Progenitor cell of endocrine pancreas (in vitro differentiated cells): Measurements from ENCODE around the gene TMEM88. TPM values are rescaled to one million over a fixed set of nuclear protein-coding genes. Genes with fewer than 3 reads are reported as not detected.

ENCODE experiments used
- DNase-seq: peaks from one replicate; pipeline ENCODE4 v3.0.0; 2021; ENCODE audit warnings: low spot score; ENCODE audit not compliant: unreplicated experiment
- H3K27ac Mint-ChIP-seq: 2 replicates; pipeline ENCODE4 v1.8.0; 2021; ENCODE audit warnings: mild to moderate bottlenecking, moderate library complexity, mixed read lengths
- H3K27me3 Mint-ChIP-seq: 2 replicates; pipeline ENCODE4 v1.8.0; 2021; ENCODE audit warnings: mixed read lengths
- H3K36me3 Mint-ChIP-seq: 2 replicates; pipeline ENCODE4 v1.8.0; 2022; ENCODE audit warnings: mixed read lengths; ENCODE audit not compliant: insufficient read depth
- H3K4me1 Mint-ChIP-seq: 2 replicates; pipeline ENCODE4 v1.8.0; 2021; ENCODE audit warnings: low read depth, mixed read lengths
- H3K4me3 Mint-ChIP-seq: 2 replicates; pipeline ENCODE4 v1.8.0; 2021; ENCODE audit warnings: low read depth, mild to moderate bottlenecking, moderate library complexity, mixed read lengths
- H3K9me3 Mint-ChIP-seq: 2 replicates; pipeline ENCODE4 v1.8.0; 2021; ENCODE audit warnings: low read depth, mixed read lengths
- total RNA-seq: library from RNA; stranded (reverse); gene quantifications from 2 replicates; pipeline ENCODE4 v1.2.1, GENCODE V29; 2021
- TF ChIP-seq, protein P1 (sequence below): fragments of 200-600 bp; sonication (generic); IDR thresholded peaks from one replicate; pipeline ENCODE4 v1.5.0; 2021; ENCODE audit warnings: antibody characterized with exemption, mild to moderate bottlenecking; ENCODE audit not compliant: unreplicated experiment

Gene TMEM88
- total RNA-seq, 1 donor from 2014 or later, result 15.8 TPM

DNA sequence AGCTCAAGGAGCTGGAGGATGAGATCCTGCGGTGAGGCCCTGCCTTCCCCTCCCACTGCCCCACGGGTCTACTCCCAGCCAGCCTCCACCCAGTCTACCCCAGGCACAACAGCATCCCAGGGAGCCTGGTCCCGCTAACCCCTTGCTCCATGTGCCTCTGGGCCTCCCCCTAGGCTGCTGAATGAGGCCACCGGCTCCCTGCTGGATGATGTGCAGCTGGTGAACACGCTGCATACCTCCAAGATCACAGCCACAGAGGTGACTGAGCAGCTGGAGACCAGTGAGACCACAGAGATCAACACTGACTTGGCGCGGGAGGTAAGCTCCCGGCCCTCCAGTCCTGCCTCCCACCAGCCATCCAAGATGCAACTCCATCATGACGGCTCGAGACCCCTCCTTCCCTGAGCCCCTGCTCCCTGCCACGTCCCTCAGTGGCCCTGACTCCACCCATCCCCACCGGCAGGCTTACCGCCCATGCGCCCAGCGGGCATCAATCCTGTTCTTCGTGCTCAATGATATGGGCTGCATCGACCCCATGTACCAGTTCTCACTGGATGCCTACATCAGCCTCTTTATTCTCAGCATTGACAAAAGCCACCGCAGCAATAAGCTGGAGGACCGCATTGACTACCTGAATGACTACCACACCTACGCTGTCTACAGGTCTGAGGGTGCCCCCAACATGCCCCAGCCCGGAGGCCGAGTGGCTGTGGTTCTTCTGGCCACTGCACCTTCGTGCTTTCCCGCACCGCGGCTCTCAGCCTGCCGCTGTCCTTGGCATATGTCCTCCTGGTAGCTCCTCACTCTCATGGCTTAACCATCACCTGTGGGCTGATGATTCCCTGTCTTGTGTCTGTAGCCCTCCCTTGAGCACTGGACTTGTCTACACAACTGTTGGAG, 35.9 kb upstream of the TMEM88 start:
- peaks cover 73% of the 10 kb centered on the region for H3K27me3 Mint-ChIP-seq
- no peak overlapping the region for H3K27ac Mint-ChIP-seq

DNA sequence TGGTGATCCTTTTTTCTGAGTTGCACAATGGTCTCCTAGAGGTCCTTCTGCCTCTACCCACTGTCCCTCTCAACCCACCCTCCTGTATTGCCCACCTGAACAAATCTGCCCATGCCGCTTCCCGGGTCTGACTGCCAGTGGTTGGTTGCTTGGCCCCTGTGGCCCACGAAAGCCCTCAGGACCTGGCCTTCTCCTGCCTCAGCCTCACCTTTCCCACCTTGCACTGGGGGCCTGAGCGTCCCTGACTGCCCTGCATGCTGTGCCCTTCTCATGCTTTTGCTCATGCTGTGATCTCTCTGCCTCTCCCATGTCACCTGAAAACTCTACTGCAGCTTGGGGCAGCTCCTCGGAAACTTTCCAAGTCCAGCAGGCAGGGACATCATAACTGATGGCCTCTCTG, 34.6 kb upstream of the TMEM88 start:
- H3K4me1 Mint-ChIP-seq, result peaks cover 10% of the 10 kb centered on the region
- peaks cover 82% of the 10 kb centered on the region for H3K27me3 Mint-ChIP-seq
- TF ChIP-seq, protein P1, sequence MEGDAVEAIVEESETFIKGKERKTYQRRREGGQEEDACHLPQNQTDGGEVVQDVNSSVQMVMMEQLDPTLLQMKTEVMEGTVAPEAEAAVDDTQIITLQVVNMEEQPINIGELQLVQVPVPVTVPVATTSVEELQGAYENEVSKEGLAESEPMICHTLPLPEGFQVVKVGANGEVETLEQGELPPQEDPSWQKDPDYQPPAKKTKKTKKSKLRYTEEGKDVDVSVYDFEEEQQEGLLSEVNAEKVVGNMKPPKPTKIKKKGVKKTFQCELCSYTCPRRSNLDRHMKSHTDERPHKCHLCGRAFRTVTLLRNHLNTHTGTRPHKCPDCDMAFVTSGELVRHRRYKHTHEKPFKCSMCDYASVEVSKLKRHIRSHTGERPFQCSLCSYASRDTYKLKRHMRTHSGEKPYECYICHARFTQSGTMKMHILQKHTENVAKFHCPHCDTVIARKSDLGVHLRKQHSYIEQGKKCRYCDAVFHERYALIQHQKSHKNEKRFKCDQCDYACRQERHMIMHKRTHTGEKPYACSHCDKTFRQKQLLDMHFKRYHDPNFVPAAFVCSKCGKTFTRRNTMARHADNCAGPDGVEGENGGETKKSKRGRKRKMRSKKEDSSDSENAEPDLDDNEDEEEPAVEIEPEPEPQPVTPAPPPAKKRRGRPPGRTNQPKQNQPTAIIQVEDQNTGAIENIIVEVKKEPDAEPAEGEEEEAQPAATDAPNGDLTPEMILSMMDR, result no peak
- no peak overlapping the region for H3K27ac Mint-ChIP-seq
- H3K36me3 Mint-ChIP-seq, result no peaks in the 10 kb centered on the region
- H3K9me3 Mint-ChIP-seq, result no peaks in the 10 kb centered on the region
- no peak for DNase-seq
- H3K4me3 Mint-ChIP-seq, result no peak overlapping the region

More for the DNA sequence above, 35.9 kb upstream of the TMEM88 start:
- TF ChIP-seq, protein P1, result no peak
- H3K36me3 Mint-ChIP-seq, result no peaks in the 10 kb centered on the region
- no peaks in the 10 kb centered on the region for H3K9me3 Mint-ChIP-seq
- DNase-seq, result no peak
- peaks cover 10% of the 10 kb centered on the region for H3K4me1 Mint-ChIP-seq
- H3K4me3 Mint-ChIP-seq, result no peak overlapping the region

DNA sequence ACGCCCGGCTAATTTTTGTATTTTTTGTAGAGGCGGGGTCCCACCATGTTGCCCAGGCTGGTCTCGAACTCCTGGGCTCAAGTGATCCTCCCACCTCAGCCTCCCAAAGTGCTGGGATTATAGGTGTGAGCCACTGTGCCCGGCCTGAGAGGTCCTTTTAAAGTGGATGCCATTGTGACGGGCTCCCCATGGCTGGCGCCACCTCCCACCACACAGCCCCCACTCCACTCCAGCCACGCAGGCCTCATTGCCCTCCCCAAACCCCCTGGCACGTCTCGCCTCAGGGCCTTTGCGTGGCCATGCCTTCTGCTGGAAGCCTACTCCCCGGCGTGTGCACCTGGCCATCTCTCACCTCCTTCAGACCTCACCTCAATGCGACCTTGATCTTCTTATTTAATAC, 32.7 kb upstream of the TMEM88 start:
- DNase-seq, result no peak
- H3K27ac Mint-ChIP-seq, result no peak overlapping the region

DNA sequence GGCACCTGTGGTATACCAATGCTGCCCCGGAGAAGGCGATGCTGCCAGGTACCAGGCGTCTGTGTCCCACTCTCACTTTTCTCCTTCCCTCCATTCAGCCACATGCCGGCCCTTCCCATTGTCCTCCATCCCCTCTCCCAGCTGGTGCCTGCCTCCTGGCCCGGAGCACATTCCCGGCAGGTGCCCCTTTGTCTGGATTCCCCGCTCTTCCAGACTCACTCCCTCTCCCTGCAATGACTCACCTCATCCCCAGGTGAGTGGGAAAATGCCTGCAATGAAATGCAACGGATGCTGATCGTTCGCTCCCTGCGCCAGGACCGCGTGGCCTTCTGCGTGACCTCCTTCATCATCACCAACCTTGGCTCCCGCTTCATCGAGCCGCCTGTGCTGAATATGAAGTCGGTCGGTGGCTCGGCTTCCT, 31.3 kb upstream of the TMEM88 start:
- Mint-ChIP-seq H3K4me1 (no peaks in the 10 kb centered on the region), H3K27ac (no peak overlapping the region), H3K36me3 (no peaks in the 10 kb centered on the region), H3K27me3 (peaks cover 76% of the 10 kb centered on the region), H3K9me3 (no peaks in the 10 kb centered on the region), H3K4me3 (no peak overlapping the region)
- TF ChIP-seq, protein P1, result no peak
- DNase-seq, result no peak

More for the DNA sequence above, 32.7 kb upstream of the TMEM88 start:
- H3K9me3 Mint-ChIP-seq, result no peaks in the 10 kb centered on the region
- no peak overlapping the region for H3K4me3 Mint-ChIP-seq
- TF ChIP-seq, protein P1, result no peak
- no peaks in the 10 kb centered on the region for H3K36me3 Mint-ChIP-seq
- H3K27me3 Mint-ChIP-seq, result peaks cover 77% of the 10 kb centered on the region
- peaks cover 1% of the 10 kb centered on the region for H3K4me1 Mint-ChIP-seq

DNA sequence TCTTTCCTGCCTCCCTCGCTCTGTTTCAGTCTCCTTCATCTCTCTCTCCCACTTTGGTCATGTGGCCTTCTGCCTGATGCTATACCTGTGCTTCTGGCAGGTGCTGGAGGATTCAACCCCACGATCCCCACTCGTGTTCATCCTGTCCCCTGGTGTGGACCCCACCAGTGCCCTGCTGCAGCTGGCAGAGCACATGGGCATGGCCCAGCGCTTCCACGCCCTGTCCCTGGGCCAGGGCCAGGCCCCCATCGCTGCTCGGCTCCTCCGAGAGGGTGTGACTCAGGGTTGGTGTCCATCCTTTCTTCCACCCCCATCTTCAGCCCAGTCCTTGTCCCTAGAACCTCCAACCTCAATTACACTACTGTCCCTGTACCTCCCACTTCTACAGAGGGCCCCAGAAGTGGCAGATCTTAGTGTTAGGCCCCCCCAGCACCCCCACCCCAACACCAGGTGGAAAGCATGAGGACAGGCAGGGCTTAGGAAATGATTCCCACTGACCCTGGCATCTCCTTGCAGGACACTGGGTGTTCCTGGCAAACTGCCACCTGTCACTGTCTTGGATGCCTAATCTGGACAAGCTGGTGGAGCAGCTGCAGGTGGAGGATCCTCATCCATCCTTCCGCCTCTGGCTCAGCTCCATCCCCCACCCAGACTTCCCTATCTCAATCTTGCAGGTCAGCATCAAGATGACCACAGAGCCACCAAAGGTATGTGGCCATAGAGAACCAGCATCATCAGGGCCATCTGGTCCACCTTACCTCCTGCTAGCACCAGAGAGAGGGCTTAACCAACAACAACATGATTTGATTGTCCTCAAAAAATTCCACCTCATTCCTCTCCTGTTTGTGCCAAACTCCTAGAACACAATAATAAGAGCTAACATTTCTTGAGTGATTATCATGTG, 30.6 kb upstream of the TMEM88 start:
- no peaks in the 10 kb centered on the region for H3K4me1 Mint-ChIP-seq
- TF ChIP-seq, protein P1, result no peak
- peaks cover 72% of the 10 kb centered on the region for H3K27me3 Mint-ChIP-seq
- H3K4me3 Mint-ChIP-seq, result no peak overlapping the region
- no peaks in the 10 kb centered on the region for H3K9me3 Mint-ChIP-seq
- no peaks in the 10 kb centered on the region for H3K36me3 Mint-ChIP-seq
- no peak for DNase-seq
- no peak overlapping the region for H3K27ac Mint-ChIP-seq
